Ureter (tissue), 1 donor: Measurements from ENCODE around the gene CBY1. TPM values are rescaled to one million over a fixed set of nuclear protein-coding genes. Genes with fewer than 3 reads are reported as not detected.

Source experiments
- DNase-seq: peaks from one replicate; pipeline ENCODE4 v3.0.0-alpha.2; 2020; ENCODE audit warnings: low spot score
- total RNA-seq: library from RNA; stranded (reverse); gene quantifications from one replicate; pipeline ENCODE4 v1.2.4, GENCODE V29; 2023
- donor health status: DM: yes; HTN: yes; CAD: no.

Gene CBY1
- total RNA-seq, 1 donor from 2014 or later, result 47.0 TPM

- DNase-seq, result peak; percentile 96
Measured at GRCh38 chr22:38700789-38701628, 44.6 kb downstream of the CBY1 start, which contains the start of gene JOSD1. Gene JOSD1 (minus strand): TSS chr22:38700943. CDS start chr22:38699987, 956 bp downstream.

DNA sequence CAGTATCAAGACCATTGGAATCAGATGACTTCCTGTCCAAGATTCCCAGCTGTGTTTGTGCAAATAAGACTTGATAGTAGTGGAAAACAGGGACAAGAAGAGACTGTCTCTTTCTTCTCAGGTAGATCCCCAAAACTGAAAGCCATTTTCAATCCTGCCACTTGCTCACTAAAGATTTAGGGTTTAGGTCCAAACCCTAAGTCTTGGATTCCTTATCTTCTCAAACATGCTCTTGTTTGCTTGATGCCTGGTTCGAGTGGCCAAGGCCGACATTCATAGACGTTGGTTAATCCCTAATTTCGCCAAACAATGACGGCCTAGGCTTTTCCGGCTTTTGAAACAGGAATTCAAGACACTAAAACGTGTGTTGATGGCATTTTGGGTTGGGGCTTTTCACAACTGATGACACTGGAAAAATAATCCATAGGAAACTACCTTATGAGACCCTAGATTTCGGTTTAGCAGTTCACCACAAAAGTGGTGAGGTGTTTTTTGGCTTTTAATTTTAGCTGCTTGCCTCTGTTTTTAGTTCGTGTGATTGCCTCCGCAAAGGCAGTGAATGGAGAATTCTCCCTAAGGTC, 48.3 kb downstream of the CBY1 start:
- DNase-seq, result no peak

DNA sequence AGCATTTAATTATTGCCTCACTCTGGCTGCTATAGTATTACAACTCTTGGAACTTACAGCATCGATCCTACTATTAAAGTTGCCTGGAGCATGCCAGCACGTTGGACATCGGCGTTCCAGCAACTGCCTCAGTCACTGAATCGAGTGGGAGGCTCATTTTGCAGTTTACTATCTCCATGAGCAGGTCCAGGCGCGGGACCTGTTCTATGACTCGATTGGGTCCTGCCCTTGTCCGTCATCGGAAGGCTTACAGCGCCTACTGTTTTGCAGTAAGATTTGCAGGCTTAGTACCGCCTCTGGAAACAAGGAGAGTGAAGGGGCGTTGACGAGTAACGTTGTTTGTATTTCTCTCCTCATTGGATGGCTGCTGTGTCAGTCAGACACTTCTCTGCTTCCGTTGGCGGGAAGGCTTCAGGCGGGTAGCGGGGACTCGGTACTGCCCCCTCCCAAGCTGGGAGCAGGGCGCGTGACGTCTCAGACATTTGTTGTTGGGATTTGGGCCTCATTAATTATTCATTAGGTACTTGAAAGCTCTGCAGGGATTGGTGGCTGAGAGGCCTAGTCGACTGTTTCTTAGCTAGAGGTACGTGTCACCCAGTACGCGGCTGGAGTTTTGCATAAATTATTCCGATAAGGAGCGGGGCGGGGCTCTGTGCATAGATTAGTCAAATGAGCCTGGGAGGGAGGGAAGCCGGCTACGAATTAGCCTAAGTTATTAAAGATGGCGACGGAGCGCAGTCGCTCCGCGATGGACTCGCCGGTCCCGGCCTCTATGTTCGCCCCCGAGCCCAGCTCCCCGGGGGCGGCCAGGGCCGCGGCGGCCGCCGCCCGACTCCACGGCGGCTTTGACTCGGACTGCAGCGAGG, 49.0 kb downstream of the CBY1 start, which contains the start of gene GTPBP1:
Gene GTPBP1, plus strand, starts transcription at position 710 of the 866 bp plus-strand sequence. Its CDS starts 12 bp downstream, at position 722.
- peak; percentile 99 for DNase-seq

GRCh38 chr22:38706101-38706900, 49.9 kb downstream of the CBY1 start:
- peak; percentile 64 for DNase-seq

- DNase-seq, result no peak
Measured at GRCh38 chr22:38706901-38707195, 50.4 kb downstream of the CBY1 start.

DNA sequence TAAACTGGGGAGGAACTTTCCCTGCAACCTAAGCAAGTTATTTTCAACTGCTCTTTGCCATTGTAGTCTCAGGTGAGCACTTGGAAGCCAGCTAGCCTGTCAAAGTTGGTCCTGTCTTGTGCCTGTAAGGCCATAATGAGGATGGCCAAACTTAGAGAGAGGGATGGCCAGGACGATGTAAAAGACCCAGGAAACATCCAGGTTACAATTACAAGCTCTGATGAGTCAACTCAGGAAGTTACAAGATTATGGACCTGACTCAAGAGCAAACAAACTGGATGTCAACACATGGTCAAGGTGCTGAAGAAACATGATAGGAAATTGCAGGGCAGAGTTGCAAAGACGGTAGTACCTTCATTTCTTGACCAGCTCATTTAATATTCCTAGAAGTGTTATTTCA, 50.9 kb downstream of the CBY1 start:
- no peak for DNase-seq

GRCh38 chr22:38707984-38708383, 51.5 kb downstream of the CBY1 start:
- no peak for DNase-seq

- DNase-seq, result no peak
Measured at GRCh38 chr22:38709306-38709705, 52.9 kb downstream of the CBY1 start.

DNA sequence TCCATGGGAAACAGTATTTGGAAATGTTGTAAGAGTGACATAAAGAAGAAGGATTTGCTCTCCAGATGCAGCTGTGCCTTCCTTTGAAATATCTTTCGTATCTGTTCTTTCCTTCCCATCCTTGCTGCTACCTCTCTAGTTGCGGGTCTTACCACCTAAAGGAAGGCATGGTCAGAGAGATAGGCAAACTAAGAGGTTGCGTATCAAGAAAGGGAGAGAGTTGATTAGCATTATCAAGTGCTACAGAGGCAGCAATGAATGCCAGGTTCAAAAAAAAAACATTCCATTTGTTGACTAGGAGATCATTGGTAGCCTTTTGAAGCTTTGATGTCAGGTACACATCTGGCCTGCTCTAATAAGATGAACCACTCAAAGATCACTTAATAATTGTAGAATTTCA, 53.9 kb downstream of the CBY1 start:
- DNase-seq, result no peak

- no peak for DNase-seq
Measured at GRCh38 chr22:38710866-38711265, 54.4 kb downstream of the CBY1 start.

DNA sequence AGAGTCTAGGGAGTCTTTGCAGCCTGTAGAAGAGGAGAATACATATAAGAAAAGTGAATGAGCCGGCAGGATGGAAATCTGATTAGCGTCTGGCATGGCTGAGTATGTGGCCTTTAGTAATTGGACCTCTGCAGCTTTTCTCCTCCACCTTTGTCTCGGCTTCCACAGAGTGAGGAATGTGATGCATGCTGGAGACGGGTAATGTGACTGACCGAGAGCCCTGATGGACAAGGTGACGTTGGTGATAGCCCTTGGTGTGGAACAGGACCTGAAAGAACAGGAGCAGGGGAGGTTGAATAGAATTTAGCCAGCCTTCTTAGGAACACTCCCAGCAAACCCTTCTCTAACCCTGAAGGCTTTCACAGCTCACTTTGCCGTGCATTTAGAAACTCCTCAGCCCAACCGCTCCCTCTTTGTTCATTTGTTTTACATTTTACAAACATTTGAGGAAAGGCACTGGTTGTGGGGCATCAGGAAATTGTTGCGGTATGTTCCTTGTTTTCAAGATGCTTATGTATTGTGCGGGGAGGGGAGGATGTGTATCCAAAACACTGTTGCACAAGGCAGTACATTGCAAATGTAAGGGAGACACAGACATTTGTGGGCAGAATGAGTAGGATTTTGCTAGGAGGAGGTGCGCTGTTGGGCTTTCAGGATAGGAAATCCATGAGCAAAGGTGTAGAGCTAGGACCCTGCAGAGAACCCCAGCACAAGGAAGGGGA, 56.2 kb downstream of the CBY1 start:
- DNase-seq, result no peak

DNA sequence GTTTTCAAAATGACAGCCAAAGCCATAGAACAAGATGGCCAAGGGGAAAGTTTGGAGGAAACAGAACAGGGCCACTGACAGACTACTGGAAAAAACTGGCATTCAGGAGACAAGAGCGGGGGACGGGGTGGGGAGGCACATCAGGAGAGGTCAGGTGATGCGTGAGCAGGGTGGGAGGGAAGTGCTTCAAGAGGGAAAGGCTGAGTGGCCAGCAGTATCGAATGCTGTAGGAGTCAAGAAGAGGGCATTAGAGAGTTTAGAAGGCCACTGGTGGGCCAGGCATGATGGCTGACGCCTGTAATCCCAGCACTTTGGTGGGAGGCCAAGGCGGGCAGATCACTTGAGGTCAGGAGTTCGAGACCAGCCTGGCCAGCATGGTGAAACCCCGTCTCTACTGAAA, 57.5 kb downstream of the CBY1 start:
- no peak for DNase-seq

DNA sequence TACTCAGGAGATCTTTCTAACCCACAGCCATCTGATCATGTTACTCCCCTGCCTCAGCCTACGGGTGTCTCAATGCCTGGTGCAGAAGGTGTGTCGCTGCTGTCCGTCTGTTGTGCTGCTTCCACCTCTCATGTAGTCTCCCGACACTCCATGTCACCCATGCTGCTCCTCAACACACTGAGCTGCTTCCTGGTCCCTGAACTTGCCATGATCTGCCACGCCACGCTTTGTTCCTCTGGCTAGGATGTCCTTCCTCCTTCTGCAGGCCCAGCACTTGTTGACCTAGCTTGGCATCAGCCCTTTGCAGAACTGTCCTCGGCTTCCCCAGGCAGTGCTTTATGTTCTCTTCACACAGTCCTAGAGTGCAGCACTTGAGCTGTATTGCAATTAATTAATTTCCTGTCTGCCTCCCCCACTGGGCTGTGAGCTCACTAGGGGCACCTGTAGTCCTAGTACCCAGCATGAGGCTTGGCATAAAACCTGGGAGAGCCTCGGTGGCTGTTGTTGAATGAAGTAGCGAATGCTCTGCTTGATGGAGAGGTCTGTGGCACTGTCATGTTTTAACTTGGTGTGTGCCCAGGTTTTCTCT, 58.8 kb downstream of the CBY1 start:
- DNase-seq, result no peak

GRCh38 chr22:38715852-38716251, 59.4 kb downstream of the CBY1 start:
- no peak for DNase-seq

DNA sequence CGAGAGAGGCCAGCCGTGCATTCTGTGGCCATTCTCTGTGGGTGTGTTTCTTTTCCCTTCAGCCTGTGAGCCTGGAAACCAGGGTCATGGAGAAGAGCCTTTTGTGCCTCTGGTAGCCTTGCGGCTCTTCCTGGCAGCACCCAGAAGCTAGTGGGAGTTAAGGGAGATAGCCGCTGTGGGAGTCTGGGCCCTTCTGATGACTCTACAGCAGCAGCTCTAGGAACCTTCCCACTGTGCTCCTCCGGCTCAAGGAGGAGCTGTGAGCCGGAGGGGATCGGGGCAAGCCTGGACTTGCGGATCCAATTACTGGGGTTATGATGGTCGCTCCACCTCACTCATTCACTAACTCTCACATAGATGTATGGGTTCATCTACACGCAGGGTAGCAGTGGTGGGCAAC, 59.8 kb downstream of the CBY1 start:
- DNase-seq, result no peak

- no peak for DNase-seq
Measured at GRCh38 chr22:38716826-38717225, 60.4 kb downstream of the CBY1 start.

- DNase-seq, result no peak
Measured at GRCh38 chr22:38717244-38717643, 60.8 kb downstream of the CBY1 start.

DNA sequence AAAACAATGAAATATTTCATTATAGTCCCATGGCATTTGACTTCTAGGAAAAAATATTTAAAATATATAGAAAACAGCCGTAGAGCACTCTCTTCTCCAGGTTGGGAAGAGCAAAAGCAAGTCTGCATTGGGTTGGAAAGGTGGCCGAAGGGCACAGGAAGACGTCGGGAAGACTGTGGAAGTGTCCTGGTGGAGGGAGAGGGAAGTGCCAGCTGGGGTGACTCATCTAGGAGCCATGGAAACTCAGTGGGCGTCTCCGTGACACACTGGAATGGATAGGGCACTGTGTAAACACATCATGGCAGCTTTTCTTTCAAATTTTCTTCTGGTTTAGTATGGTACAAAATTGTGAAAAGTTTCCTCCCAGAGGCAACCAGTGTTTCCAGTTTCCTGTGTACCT, 62.0 kb downstream of the CBY1 start:
- DNase-seq, result no peak

- no peak for DNase-seq
Measured at GRCh38 chr22:38719196-38719595, 62.8 kb downstream of the CBY1 start.

GRCh38 chr22:38720350-38720749, 63.9 kb downstream of the CBY1 start:
- no peak for DNase-seq

GRCh38 chr22:38721551-38721950, 65.1 kb downstream of the CBY1 start:
- no peak for DNase-seq
